Activated naive CD4-positive, alpha-beta T cell treated with anti-CD3 and anti-CD28 coated beads, Interleukin-2, amount 50 U/mL, for 24 hours (primary cell): ENCODE data around the gene CAMSAP1.

Source experiments
- H3K27ac Mint-ChIP-seq: one replicate; pipeline ENCODE4 v1.8.0; 2021; ENCODE audit warnings: mild to moderate bottlenecking, mixed read lengths
- H3K27me3 Mint-ChIP-seq: one replicate; pipeline ENCODE4 v1.8.0; 2021; ENCODE audit warnings: mixed read lengths
- H3K36me3 Mint-ChIP-seq: one replicate; pipeline ENCODE4 v1.8.0; 2021; ENCODE audit warnings: mixed read lengths
- H3K4me1 Mint-ChIP-seq: one replicate; pipeline ENCODE4 v1.8.0; 2021; ENCODE audit warnings: mixed read lengths
- H3K4me3 Mint-ChIP-seq: one replicate; pipeline ENCODE4 v1.8.0; 2021; ENCODE audit warnings: mild to moderate bottlenecking, mixed read lengths
- H3K9me3 Mint-ChIP-seq: one replicate; pipeline ENCODE4 v1.8.0; 2021; ENCODE audit warnings: mixed read lengths

CAMSAP1 gene

DNA sequence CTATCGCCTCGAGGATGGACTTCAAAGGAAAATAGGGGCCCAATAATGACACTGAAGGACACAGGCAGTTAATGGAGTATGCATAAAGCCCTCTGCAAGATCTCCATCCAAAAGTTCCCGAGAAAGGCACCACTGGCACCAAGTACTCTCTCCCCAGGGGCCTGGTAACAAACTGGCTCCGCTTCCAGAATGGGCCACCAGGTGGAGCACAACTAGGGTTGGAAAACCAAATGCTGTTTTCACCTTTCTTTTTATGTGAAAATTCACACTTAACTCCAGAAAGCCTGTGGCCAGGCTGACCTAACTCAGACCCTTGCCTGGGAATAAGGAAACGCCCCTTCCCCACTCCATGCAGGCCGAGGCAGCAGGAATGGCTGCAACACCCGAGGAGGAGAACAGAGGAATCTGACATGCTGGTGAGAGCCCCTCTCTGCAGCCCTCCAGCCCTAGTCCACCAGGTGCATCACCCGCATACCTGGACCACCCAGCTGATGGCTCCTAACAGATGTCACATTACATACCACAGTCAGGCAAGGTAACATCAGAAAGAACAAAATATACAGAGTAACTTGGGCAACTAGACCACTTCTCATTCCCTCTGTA, 42.8 kb downstream of the CAMSAP1 start:
- Mint-ChIP-seq H3K27me3 (no peaks in the 10 kb centered on the region), H3K9me3 (no peaks in the 10 kb centered on the region), H3K27ac (no peak overlapping the region), H3K36me3 (peaks cover 6% of the 10 kb centered on the region), H3K4me1 (peaks cover 36% of the 10 kb centered on the region), H3K4me3 (no peak overlapping the region)

- Mint-ChIP-seq H3K36me3 (peaks cover 8% of the 10 kb centered on the region), H3K9me3 (no peaks in the 10 kb centered on the region), H3K27me3 (no peaks in the 10 kb centered on the region), H3K4me1 (peaks cover 31% of the 10 kb centered on the region), H3K27ac (no peak overlapping the region), H3K4me3 (no peak overlapping the region)
These were observed 44.5 kb downstream of the CAMSAP1 start for GRCh38 chr9:135862809-135863208.

GRCh38 chr9:135858491-135859185, 48.7 kb downstream of the CAMSAP1 start:
- Mint-ChIP-seq H3K27me3 (no peaks in the 10 kb centered on the region), H3K9me3 (no peaks in the 10 kb centered on the region), H3K36me3 (peaks cover 15% of the 10 kb centered on the region), H3K4me1 (peaks cover 9% of the 10 kb centered on the region), H3K27ac (no peak overlapping the region), H3K4me3 (no peak overlapping the region)

- Mint-ChIP-seq H3K27ac (no peak overlapping the region), H3K27me3 (no peaks in the 10 kb centered on the region), H3K4me3 (no peak overlapping the region), H3K9me3 (no peaks in the 10 kb centered on the region), H3K36me3 (peaks cover 15% of the 10 kb centered on the region), H3K4me1 (peaks cover 5% of the 10 kb centered on the region)
These were observed 49.5 kb downstream of the CAMSAP1 start for GRCh38 chr9:135857843-135858242.

GRCh38 chr9:135857371-135857786, 50.0 kb downstream of the CAMSAP1 start:
- H3K36me3 Mint-ChIP-seq, result peaks cover 15% of the 10 kb centered on the region
- H3K9me3 Mint-ChIP-seq, result no peaks in the 10 kb centered on the region
- no peak overlapping the region for H3K27ac Mint-ChIP-seq
- no peaks in the 10 kb centered on the region for H3K27me3 Mint-ChIP-seq
- H3K4me3 Mint-ChIP-seq, result no peak overlapping the region
- H3K4me1 Mint-ChIP-seq, result peaks cover under 1% of the 10 kb centered on the region

DNA sequence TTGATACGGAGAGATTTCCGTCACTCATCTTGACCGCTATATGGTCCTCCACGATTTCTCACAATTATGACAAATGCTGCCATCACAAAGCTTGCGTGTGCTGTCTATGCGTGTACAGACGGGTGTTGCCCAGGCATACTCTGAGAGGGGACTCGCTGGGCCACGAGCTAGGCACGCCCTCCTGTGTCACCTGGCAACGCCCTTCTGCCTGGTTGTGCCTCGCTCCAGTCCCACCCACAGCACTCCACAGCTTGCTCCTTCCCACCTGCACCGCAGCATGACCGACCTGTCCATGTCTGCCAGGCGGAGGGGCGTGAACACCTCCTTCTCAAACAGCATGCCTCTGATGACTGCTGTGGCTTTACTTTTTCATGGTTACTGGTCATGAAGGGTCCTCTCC, 55.6 kb downstream of the CAMSAP1 start:
- no peaks in the 10 kb centered on the region for H3K9me3 Mint-ChIP-seq
- H3K27me3 Mint-ChIP-seq, result no peaks in the 10 kb centered on the region
- peaks cover 7% of the 10 kb centered on the region for H3K36me3 Mint-ChIP-seq
- no peak overlapping the region for H3K27ac Mint-ChIP-seq
- no peak overlapping the region for H3K4me3 Mint-ChIP-seq
- H3K4me1 Mint-ChIP-seq, result peaks cover 14% of the 10 kb centered on the region

DNA sequence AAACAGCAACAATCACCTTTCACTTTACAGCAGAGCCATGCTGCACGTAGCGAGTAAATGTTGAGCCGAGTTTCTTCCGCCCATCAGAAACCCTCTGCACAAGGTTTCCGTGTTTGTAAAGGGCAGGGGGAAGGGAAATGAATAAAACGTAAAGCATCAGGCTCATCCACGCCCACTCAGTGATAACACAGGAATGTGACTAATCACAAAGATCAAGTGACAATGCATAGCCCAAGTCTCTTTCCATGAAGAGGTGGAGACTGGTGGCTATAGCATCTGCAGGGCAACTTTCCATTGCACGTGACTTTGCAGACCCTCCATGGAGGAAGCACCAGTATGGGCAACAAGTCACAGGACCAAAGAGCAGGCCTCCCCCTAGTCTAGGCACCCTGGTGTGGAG, 56.6 kb downstream of the CAMSAP1 start:
- H3K4me3 Mint-ChIP-seq, result no peak overlapping the region
- H3K36me3 Mint-ChIP-seq, result peaks cover 8% of the 10 kb centered on the region
- H3K4me1 Mint-ChIP-seq, result peaks cover 17% of the 10 kb centered on the region
- H3K9me3 Mint-ChIP-seq, result no peaks in the 10 kb centered on the region
- no peaks in the 10 kb centered on the region for H3K27me3 Mint-ChIP-seq
- H3K27ac Mint-ChIP-seq, result no peak overlapping the region

- H3K27ac Mint-ChIP-seq, result no peak overlapping the region
- H3K4me1 Mint-ChIP-seq, result peaks cover 23% of the 10 kb centered on the region
- no peaks in the 10 kb centered on the region for H3K27me3 Mint-ChIP-seq
- H3K4me3 Mint-ChIP-seq, result no peak overlapping the region
- peaks cover 23% of the 10 kb centered on the region for H3K36me3 Mint-ChIP-seq
- peaks cover 4% of the 10 kb centered on the region for H3K9me3 Mint-ChIP-seq
These were observed 58.2 kb downstream of the CAMSAP1 start for GRCh38 chr9:135849181-135849580.

DNA sequence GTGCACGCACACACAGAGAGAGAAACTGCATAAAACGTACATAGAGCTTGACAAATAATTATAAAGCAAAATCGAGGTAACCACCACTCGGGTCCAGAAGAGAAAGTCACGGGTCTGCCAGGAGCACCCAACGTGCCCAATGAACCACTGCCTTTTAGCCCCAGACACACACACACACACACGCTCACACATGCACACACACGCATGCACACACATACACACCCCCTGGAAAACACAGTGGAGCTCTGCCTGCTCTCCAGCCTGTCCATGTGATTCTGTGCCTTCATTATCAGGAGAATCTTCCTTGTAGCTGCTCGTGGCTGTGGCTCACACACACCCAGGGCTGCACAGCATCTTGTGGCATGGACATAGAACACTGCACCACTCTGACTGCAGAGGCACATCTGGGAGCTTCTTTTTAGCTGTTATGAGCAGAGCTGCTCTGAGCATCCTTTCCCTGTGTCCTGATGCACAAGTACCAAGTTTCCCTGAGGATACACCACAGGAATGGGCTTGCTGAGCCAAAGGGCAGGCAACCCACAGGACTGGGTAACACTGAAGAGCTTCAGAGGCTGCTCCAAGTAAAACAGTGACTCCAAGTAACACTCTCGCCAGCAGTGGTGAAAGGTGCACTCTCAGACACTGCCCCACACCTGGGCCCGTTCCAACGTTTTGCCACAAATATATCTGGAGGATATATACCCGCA, 58.9 kb downstream of the CAMSAP1 start:
- no peak overlapping the region for H3K27ac Mint-ChIP-seq
- H3K4me1 Mint-ChIP-seq, result peaks cover 23% of the 10 kb centered on the region
- H3K36me3 Mint-ChIP-seq, result peaks cover 27% of the 10 kb centered on the region
- H3K4me3 Mint-ChIP-seq, result no peak overlapping the region
- no peaks in the 10 kb centered on the region for H3K27me3 Mint-ChIP-seq
- H3K9me3 Mint-ChIP-seq, result peaks cover 4% of the 10 kb centered on the region

GRCh38 chr9:135847833-135848232, 59.5 kb downstream of the CAMSAP1 start:
- peaks cover 4% of the 10 kb centered on the region for H3K9me3 Mint-ChIP-seq
- H3K36me3 Mint-ChIP-seq, result peaks cover 29% of the 10 kb centered on the region
- H3K27ac Mint-ChIP-seq, result no peak overlapping the region
- no peaks in the 10 kb centered on the region for H3K27me3 Mint-ChIP-seq
- H3K4me1 Mint-ChIP-seq, result peaks cover 26% of the 10 kb centered on the region
- no peak overlapping the region for H3K4me3 Mint-ChIP-seq

DNA sequence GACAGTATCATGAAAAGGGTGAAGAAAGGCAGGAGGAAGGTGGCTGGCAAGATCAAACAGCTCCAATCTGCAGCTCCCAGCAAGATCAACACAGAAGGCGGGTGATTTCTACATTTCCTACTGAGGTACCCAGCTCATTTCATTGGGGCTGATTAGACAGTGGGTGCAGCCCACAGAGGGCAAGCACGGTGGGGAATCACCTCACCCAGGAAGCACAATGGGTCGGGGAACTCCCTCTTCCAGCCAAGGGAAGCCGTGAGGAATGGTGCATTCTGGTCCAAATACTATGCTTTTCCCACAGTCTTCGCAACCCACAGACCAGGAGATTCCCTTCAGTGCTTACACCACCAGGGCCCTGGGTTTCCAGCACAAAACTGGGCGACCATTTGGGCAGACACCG, 66.8 kb downstream of the CAMSAP1 start:
- Mint-ChIP-seq H3K4me1 (peaks cover 17% of the 10 kb centered on the region), H3K27me3 (no peaks in the 10 kb centered on the region), H3K27ac (no peak overlapping the region), H3K36me3 (peaks cover 22% of the 10 kb centered on the region), H3K9me3 (peaks cover 4% of the 10 kb centered on the region), H3K4me3 (no peak overlapping the region)

- H3K9me3 Mint-ChIP-seq, result peaks cover 4% of the 10 kb centered on the region
- peaks cover 12% of the 10 kb centered on the region for H3K4me1 Mint-ChIP-seq
- H3K27ac Mint-ChIP-seq, result no peak overlapping the region
- H3K27me3 Mint-ChIP-seq, result no peaks in the 10 kb centered on the region
- H3K4me3 Mint-ChIP-seq, result no peak overlapping the region
- peaks cover 17% of the 10 kb centered on the region for H3K36me3 Mint-ChIP-seq
These were observed 67.2 kb downstream of the CAMSAP1 start for GRCh38 chr9:135840107-135840506.

GRCh38 chr9:135839516-135839915, 67.8 kb downstream of the CAMSAP1 start:
- Mint-ChIP-seq H3K36me3 (peaks cover 12% of the 10 kb centered on the region), H3K4me3 (no peak overlapping the region), H3K4me1 (peaks cover 12% of the 10 kb centered on the region)

DNA sequence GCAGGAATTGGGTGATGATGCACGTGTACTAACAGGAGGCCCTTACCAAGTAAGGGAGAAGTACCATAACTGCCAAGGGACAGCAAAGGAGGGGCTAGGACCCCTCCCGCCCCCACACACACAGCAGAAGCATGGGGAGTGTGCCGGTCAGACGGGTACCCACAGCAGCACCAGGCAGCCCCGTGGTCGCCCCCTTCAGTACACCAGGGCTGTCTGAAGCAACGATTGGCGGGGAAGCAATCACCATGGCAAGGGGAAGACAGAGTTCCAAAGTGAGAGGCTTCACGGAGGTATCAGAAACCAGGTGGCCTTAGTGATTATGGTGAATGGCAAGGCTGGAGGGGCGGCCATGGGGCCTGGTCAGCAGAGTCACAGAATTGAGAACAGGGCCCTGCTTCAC, 72.2 kb downstream of the CAMSAP1 start:
- Mint-ChIP-seq H3K9me3 (no peaks in the 10 kb centered on the region), H3K36me3 (peaks cover 14% of the 10 kb centered on the region), H3K4me3 (no peak overlapping the region), H3K4me1 (peaks cover 18% of the 10 kb centered on the region), H3K27me3 (no peaks in the 10 kb centered on the region), H3K27ac (no peak overlapping the region)

More at GRCh38 chr9:135839516-135839915, 67.8 kb downstream of the CAMSAP1 start:
- no peaks in the 10 kb centered on the region for H3K9me3 Mint-ChIP-seq
- no peaks in the 10 kb centered on the region for H3K27me3 Mint-ChIP-seq
- no peak overlapping the region for H3K27ac Mint-ChIP-seq

DNA sequence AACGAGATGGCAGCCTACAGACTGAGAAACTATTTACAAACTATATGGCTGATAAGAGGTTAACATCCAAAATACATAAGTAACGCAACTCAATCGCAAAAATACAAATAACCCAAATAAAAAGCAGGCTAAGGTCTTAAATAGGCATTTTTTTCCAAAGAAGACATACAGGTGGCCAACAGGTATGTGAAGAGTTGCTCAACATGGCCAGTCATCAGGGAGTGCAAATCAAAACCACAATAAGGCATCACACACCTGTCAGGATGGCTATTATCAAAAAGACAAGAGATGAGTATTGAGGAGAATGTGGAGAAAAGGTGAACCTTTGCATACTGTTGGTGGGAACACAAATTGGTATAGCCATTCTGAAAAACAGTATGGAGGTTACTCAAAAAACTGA, 73.5 kb downstream of the CAMSAP1 start:
- Mint-ChIP-seq H3K9me3 (no peaks in the 10 kb centered on the region), H3K27ac (no peak overlapping the region), H3K36me3 (peaks cover 16% of the 10 kb centered on the region), H3K27me3 (no peaks in the 10 kb centered on the region), H3K4me3 (no peak overlapping the region), H3K4me1 (peaks cover 18% of the 10 kb centered on the region)

- no peak overlapping the region for H3K27ac Mint-ChIP-seq
- H3K36me3 Mint-ChIP-seq, result peaks cover 28% of the 10 kb centered on the region
- no peak overlapping the region for H3K4me3 Mint-ChIP-seq
- no peaks in the 10 kb centered on the region for H3K27me3 Mint-ChIP-seq
- H3K9me3 Mint-ChIP-seq, result no peaks in the 10 kb centered on the region
- peaks cover 18% of the 10 kb centered on the region for H3K4me1 Mint-ChIP-seq
These were observed 76.8 kb downstream of the CAMSAP1 start for GRCh38 chr9:135830496-135830895.
